Prostate gland (tissue), 2 donors: ENCODE measurements around the gene TRNP1. TPM values are rescaled to one million over a fixed set of nuclear protein-coding genes. Genes with fewer than 3 reads are reported as not detected.

Experiments used
- DNase-seq: peaks from one replicate; pipeline ENCODE4 v3.0.0-alpha.2; 2019; ENCODE audit warnings: low spot score
- H3K27ac ChIP-seq, 2 donors: fragments of 200-600 bp; sonication (generic); 2 replicates each; pipeline ENCODE4 v1.5.1; 2017 to 2019
- H3K27me3 ChIP-seq: fragments of 200-600 bp; sonication (generic); replicated peaks from 2 replicates; pipeline ENCODE4 v1.5.1; 2019; ENCODE audit not compliant: insufficient read depth
- H3K36me3 ChIP-seq, 2 donors: fragments of 200-600 bp; sonication (generic); 1 replicate in 1 of 2; 2 replicates in 1 of 2; pipeline versions ENCODE4 v1.5.1 to v1.8.1; 2017 to 2019
- H3K4me1 ChIP-seq: fragments of 200-600 bp; sonication (generic); replicated peaks from 2 replicates; pipeline ENCODE4 v1.5.1; 2019
- H3K4me3 ChIP-seq, 2 donors: fragments of 200-600 bp; sonication (generic); 2 replicates each; pipeline ENCODE4 v1.5.1; 2017 to 2019
- H3K9me3 ChIP-seq: fragments of 200-600 bp; sonication (generic); 2 replicates; pipeline ENCODE4 v1.5.1; 2017
- POLR2A ChIP-seq: fragments of 450-650 bp; IDR thresholded peaks from one replicate; pipeline ENCODE4 v1.6.1; 2016; ENCODE audit warnings: antibody characterized with exemption, mild to moderate bottlenecking
- POLR2AphosphoS5 ChIP-seq: sonication (generic); formaldehyde crosslinking; IDR thresholded peaks from one replicate; pipeline ENCODE4 v1.6.1; 2017; ENCODE audit warnings: antibody characterized with exemption
- WGBS: methylation state at CpG from one replicate; pipeline ENCODE4 v1.1.5; 2018; 5-methylcytosine and 5-hydroxymethylcytosine counted together
- intact Hi-C: fragments of 100-400 bp; cut with DNase I; formaldehyde crosslinking; loops from one replicate; pipeline ENCODE4 v1.14.2; 2022
- total RNA-seq, 2 donors: library from RNA; depleted of rRNA; stranded (reverse); fragments of >200 nt; gene quantifications; one replicate each; pipeline ENCODE4 v1.1.0, GENCODE V29; 2016
- TF ChIP-seq, protein P1 (sequence below), 4 experiments: fragments of 200-600 bp in 2 of 4; fragments of 450-650 bp in 2 of 4; sonication (generic) in 2 of 4; IDR thresholded peaks; 1 replicate in 3 of 4; 2 replicates in 1 of 4; pipeline ENCODE4 v1.5.1; 2016 to 2019; ENCODE audit warnings: antibody characterized with exemption in 4 of 4, mild to moderate bottlenecking in 2 of 4, moderate library complexity in 2 of 4

Gene TRNP1
- total RNA-seq, 2 donors from 2014 or later = 21.1 to 30.6 TPM

GRCh38 chr1:27016376-27016775 lies 22.9 kb downstream of the TRNP1 start:
- Histone ChIP-seq H3K4me1 (no peaks in the 10 kb centered on the region), H3K27me3 (no peaks in the 10 kb centered on the region), H3K27ac (no peak overlapping the region), H3K9me3 (no peaks in the 10 kb centered on the region), H3K36me3 (no peaks in the 10 kb centered on the region), H3K4me3 (no peak overlapping the region)
- no peak for TF ChIP-seq POLR2AphosphoS5
- TF ChIP-seq POLR2A = no peak
- TF ChIP-seq, protein P1, sequence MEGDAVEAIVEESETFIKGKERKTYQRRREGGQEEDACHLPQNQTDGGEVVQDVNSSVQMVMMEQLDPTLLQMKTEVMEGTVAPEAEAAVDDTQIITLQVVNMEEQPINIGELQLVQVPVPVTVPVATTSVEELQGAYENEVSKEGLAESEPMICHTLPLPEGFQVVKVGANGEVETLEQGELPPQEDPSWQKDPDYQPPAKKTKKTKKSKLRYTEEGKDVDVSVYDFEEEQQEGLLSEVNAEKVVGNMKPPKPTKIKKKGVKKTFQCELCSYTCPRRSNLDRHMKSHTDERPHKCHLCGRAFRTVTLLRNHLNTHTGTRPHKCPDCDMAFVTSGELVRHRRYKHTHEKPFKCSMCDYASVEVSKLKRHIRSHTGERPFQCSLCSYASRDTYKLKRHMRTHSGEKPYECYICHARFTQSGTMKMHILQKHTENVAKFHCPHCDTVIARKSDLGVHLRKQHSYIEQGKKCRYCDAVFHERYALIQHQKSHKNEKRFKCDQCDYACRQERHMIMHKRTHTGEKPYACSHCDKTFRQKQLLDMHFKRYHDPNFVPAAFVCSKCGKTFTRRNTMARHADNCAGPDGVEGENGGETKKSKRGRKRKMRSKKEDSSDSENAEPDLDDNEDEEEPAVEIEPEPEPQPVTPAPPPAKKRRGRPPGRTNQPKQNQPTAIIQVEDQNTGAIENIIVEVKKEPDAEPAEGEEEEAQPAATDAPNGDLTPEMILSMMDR (IDR thresholded peaks at IDR 0.05) = no peak
- intact Hi-C loops = no loop called here
- WGBS = 96% methylated on average over 1 of the region's 1 CpG
- DNase-seq = no peak

DNA sequence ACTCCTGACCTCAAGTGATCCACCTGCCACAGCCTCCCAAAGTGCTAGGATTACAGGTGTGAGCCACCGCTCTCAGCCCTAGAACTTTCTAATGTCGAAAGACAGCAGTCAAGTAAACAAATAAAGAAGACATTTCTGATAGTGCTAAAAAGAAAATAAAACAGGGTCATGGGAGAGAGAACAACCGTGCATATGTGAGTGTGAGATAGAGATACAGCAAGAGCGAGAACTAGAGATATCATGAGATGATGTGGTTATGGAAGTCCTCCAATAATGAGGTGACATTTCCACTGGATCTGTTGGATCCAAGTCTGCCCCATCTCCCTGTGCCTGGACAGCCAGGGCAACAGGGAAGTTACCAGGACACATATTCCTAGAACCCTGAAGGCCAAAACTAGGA lies 23.7 kb downstream of the TRNP1 start:
- 92% methylated on average over 4 of the region's 4 CpGs for WGBS
- DNase-seq = no peak

DNA sequence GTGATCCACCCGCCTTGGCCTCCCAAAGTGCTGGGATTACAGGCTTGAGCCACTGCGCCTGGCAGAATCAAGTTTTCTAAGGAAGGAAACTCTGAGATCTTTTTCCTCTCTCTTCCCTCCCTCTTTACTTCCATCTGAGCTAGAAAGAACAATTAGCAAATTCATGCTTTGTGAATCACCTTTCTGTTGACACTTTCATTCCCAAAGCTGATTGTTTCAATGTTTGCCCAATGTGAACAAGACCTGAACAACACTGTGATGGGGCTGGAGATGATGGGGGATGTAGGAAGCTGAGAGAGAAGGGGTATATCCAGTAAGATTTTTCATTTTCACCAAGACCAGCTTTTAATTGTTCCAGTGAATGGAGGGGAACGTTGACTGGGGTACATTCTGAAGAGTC lies 24.8 kb downstream of the TRNP1 start:
- WGBS = 82% methylated on average over 3 of the region's 3 CpGs
- intact Hi-C loops = no loop called here
- no peaks in the 10 kb centered on the region for H3K4me1 ChIP-seq
- no peaks in the 10 kb centered on the region for H3K9me3 ChIP-seq
- no peak for TF ChIP-seq POLR2AphosphoS5
- H3K27ac ChIP-seq = no peak overlapping the region
- DNase-seq = no peak
- no peaks in the 10 kb centered on the region for H3K27me3 ChIP-seq
- H3K4me3 ChIP-seq = no peak overlapping the region
- no peaks in the 10 kb centered on the region for H3K36me3 ChIP-seq

More for the DNA sequence above, 23.7 kb downstream of the TRNP1 start:
- Histone ChIP-seq H3K36me3 (no peaks in the 10 kb centered on the region), H3K4me1 (no peaks in the 10 kb centered on the region), H3K27me3 (no peaks in the 10 kb centered on the region), H3K27ac (no peak overlapping the region), H3K9me3 (no peaks in the 10 kb centered on the region), H3K4me3 (no peak overlapping the region)
- TF ChIP-seq POLR2AphosphoS5 (no peak), POLR2A (no peak)
- TF ChIP-seq, protein P1 (IDR thresholded peaks at IDR 0.05) = no peak
- intact Hi-C loops = no loop called here

DNA sequence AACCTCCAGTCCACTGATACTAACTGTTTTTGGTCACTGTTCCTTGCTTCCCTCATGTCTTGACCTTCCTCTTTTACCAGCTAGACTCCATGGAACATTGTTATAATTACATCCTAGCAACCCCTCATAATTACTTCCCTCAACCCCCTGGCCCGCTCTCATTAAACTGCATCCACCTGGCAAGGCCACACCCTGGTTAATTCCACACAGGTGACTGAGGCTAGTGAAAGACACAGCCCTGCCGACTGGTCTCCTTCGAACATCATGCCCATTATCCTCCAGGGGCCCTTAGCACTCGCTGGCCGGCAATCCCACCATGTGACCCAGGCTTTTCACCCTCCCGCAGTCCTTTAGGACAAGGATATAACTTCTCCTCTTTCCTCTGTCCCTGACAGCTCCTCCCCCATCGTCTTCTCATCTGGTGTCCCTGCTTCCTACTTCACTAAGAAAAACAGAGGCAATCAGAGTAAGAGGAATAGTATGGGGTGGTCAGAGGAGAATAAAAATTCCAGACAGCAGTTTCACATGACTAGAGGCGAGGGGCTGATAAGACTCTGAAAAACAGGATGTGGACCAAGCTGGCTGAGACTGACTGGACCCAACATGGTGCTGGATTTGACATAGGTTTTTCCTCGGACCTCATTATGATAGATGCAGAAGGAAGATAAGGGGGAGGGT lies 28.0 kb downstream of the TRNP1 start:
- Histone ChIP-seq H3K4me3 (no peak overlapping the region), H3K27ac (no peak overlapping the region), H3K36me3 (no peaks in the 10 kb centered on the region), H3K4me1 (no peaks in the 10 kb centered on the region), H3K9me3 (no peaks in the 10 kb centered on the region), H3K27me3 (no peaks in the 10 kb centered on the region)
- TF ChIP-seq, protein P1 (IDR thresholded peaks at IDR 0.05) = no peak
- no peak for TF ChIP-seq POLR2AphosphoS5
- TF ChIP-seq POLR2A = no peak
- WGBS = 50% methylated on average over 9 of the region's 9 CpGs
- intact Hi-C loops = no loop called here
- no peak for DNase-seq

DNA sequence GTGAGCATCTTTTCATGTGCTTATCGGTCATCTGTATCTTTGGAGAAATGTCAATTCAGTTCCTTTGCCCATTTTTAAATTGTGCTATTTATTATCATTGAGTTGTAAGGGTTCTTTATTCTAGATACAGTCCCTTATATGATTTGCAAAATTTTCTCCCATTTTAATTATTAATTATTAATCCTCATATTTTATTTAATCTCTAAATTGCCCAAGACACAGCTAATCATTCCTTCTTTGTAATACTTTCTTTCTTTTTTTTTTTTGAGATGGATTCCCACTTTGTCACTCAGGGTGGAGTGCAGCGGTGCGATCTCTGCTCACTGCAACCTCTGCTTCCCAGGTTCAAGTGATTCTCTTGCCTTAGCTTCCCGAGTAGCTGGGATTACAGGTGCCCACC lies 32.2 kb downstream of the TRNP1 start:
- DNase-seq = no peak
- TF ChIP-seq POLR2AphosphoS5 = no peak
- TF ChIP-seq, protein P1 (IDR thresholded peaks at IDR 0.05) = no peak
- no peak for TF ChIP-seq POLR2A
- 94% methylated on average over 4 of the region's 4 CpGs for WGBS
- Histone ChIP-seq H3K4me1 (peaks cover 13% of the 10 kb centered on the region), H3K36me3 (no peaks in the 10 kb centered on the region), H3K27me3 (no peaks in the 10 kb centered on the region), H3K9me3 (no peaks in the 10 kb centered on the region), H3K4me3 (no peak overlapping the region), H3K27ac (no peak overlapping the region)
- intact Hi-C loops = no loop called here
